RWPE1 (cell line): Measurements from ENCODE around the gene LEPR.

Source experiments
- CTCF ChIA-PET: fragments of 350-600 bp; sonication (Branson Sonifier 250); formaldehyde crosslinking; extraction: SDS; loops from one replicate; lab custom pipeline; 2021; lab: Yijun Ruan, JAX
- POLR2A ChIA-PET: fragments of 400-600 bp; formaldehyde crosslinking; extraction: SDS; loops from one replicate; lab custom pipeline; 2020; ENCODE audit warnings: antibody characterized with exemption; ENCODE audit not compliant: low non-redundant PET; lab: Yijun Ruan, JAX
- DNase-seq: peaks from one replicate; pipeline ENCODE4 v3.0.0; 2012; ENCODE audit warnings: low spot score
- H3K27ac ChIP-seq: fragments of 450-650 bp; 2 replicates; pipeline ENCODE4 v1.5.1; 2017
- TF ChIP-seq, protein P1 (sequence below): fragments of 450-650 bp; conservative IDR thresholded peaks from 2 replicates; pipeline ENCODE4 v1.5.1; 2017; ENCODE audit warnings: low read depth, mild to moderate bottlenecking

The LEPR gene

DNA sequence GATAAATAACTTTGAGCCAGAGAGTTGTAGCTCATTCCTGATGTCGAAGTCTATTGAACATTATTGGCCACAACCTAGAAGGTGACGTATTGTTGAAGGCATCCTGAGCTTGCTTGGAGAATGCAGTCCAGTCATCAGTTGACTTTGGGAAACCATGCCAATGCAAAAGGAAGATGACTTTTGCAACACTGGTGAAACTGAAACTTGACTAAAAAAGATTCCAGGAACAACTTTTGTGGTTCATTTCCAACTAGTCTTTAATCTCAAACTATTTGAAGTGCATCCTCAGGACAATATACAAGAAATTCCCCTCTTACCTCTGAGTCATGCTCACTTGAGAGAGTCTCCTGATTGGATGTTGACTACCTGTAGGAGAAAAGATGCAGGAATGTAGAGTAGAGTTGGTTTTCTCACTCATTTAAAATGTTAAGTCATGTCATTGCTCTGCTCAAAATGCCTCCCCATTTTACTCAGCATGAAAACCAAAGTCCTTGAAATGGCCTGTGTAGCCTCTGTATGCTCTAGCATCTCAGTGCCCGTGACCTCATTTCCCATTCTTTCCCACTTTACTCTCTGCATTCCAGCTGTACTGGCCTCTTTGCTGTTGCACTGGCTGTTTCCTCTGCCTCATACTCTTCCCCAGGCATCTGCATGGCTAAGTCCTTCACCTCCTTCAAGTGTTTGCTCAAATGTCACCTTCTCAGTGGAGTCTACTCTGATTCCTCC is 24.4 kb upstream of the LEPR start:
- ChIA-PET POLR2A (no interaction called here), CTCF (no interaction called here)
- no peak for DNase-seq
- TF ChIP-seq, protein P1, sequence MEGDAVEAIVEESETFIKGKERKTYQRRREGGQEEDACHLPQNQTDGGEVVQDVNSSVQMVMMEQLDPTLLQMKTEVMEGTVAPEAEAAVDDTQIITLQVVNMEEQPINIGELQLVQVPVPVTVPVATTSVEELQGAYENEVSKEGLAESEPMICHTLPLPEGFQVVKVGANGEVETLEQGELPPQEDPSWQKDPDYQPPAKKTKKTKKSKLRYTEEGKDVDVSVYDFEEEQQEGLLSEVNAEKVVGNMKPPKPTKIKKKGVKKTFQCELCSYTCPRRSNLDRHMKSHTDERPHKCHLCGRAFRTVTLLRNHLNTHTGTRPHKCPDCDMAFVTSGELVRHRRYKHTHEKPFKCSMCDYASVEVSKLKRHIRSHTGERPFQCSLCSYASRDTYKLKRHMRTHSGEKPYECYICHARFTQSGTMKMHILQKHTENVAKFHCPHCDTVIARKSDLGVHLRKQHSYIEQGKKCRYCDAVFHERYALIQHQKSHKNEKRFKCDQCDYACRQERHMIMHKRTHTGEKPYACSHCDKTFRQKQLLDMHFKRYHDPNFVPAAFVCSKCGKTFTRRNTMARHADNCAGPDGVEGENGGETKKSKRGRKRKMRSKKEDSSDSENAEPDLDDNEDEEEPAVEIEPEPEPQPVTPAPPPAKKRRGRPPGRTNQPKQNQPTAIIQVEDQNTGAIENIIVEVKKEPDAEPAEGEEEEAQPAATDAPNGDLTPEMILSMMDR, result no peak
- H3K27ac ChIP-seq, result no peak overlapping the region

GRCh38 chr1:65398083-65398482 is 22.4 kb upstream of the LEPR start:
- ChIA-PET CTCF (no interaction called here), POLR2A (no interaction called here)
- no peak for DNase-seq
- H3K27ac ChIP-seq, result no peak overlapping the region
- TF ChIP-seq, protein P1, result no peak

DNA sequence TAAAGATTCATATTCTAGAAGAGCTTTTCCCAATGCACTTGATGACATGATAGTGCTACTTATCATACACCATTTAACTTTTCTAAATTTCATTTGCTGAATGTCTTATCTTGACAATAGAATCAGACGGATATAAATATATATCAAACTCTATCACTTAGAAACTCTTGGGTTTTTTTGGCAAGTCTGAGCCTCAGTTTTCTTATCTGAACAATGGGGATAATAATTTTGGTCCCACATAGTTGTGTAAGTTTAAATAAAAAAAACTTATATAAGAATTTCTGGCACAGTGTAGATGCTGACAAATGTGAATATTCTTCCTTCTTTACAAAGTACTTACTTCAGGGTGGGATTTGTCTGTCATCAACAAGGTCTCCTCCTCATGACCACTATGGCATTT is 21.5 kb upstream of the LEPR start:
- ChIA-PET CTCF (no interaction called here), POLR2A (no interaction called here)
- DNase-seq, result no peak
- H3K27ac ChIP-seq, result no peak overlapping the region
- TF ChIP-seq, protein P1, result no peak

DNA sequence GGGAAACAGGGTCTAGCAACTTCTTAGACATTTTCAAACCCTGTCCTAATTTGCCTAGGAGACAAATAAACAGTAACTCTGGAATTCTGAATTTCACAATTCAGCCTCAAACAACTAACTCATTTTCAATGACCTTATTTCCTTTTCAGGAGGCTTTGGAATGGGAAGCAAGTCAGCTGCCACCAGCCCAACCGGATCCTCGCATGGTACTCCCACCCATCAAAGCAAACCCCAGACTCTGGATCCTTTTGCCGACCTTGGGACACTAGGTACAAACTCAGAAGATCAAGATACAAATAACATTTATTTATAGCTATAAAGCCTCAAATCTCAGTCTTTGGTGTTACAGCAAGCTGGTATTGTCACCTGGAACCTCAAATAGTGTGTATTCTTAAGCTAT is 18.9 kb upstream of the LEPR start:
- no peak for DNase-seq
- POLR2A ChIA-PET, result no interaction called here
- TF ChIP-seq, protein P1, result no peak
- H3K27ac ChIP-seq, result no peak overlapping the region
- CTCF ChIA-PET, result no interaction called here

DNA sequence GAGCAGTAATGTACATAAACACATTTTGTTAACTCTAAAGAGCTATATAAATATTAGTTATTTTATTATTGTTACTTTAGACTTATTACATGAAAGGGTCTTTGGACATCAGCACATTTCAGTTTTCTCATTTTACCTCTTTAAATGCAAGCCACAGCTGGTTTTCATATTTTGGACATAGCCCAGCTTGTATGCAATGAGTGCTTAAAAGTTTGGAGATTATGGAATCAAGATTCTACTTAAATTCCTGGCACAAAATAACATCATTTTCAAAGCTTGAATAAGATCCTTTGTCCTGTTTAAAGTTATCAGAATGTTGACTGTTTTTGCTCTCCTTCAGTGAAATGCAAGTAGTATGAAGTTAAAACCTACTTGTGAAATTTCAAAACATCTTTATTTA is 15.5 kb upstream of the LEPR start:
- no peak overlapping the region for H3K27ac ChIP-seq
- ChIA-PET CTCF (no interaction called here), POLR2A (no interaction called here)
- TF ChIP-seq, protein P1, result no peak
- DNase-seq, result no peak

- TF ChIP-seq, protein P1, result no peak
- no peak overlapping the region for H3K27ac ChIP-seq
- DNase-seq, result no peak
- POLR2A ChIA-PET, result no interaction called here
- CTCF ChIA-PET, result no interaction called here
Measured at GRCh38 chr1:65407877-65408276, 12.6 kb upstream of the LEPR start.
